Progenitor cell of endocrine pancreas (in vitro differentiated cells): ENCODE data around the gene TBC1D24. TPM values are rescaled to one million over a fixed set of nuclear protein-coding genes. Genes with fewer than 3 reads are reported as not detected.
A peak's percentile ranks its signal among the peaks of the same experiment; 100 is the strongest.

Experiments
- DNase-seq: peaks from one replicate; pipeline ENCODE4 v3.0.0; 2021; ENCODE audit warnings: low spot score; ENCODE audit not compliant: unreplicated experiment
- H3K27ac Mint-ChIP-seq: 2 replicates; pipeline ENCODE4 v1.8.0; 2021; ENCODE audit warnings: mild to moderate bottlenecking, moderate library complexity, mixed read lengths
- H3K27me3 Mint-ChIP-seq: 2 replicates; pipeline ENCODE4 v1.8.0; 2021; ENCODE audit warnings: mixed read lengths
- H3K36me3 Mint-ChIP-seq: 2 replicates; pipeline ENCODE4 v1.8.0; 2022; ENCODE audit warnings: mixed read lengths; ENCODE audit not compliant: insufficient read depth
- H3K4me1 Mint-ChIP-seq: 2 replicates; pipeline ENCODE4 v1.8.0; 2021; ENCODE audit warnings: low read depth, mixed read lengths
- H3K4me3 Mint-ChIP-seq: 2 replicates; pipeline ENCODE4 v1.8.0; 2021; ENCODE audit warnings: low read depth, mild to moderate bottlenecking, moderate library complexity, mixed read lengths
- H3K9me3 Mint-ChIP-seq: 2 replicates; pipeline ENCODE4 v1.8.0; 2021; ENCODE audit warnings: low read depth, mixed read lengths
- CTCF ChIP-seq: fragments of 200-600 bp; sonication (generic); IDR thresholded peaks from one replicate; pipeline ENCODE4 v1.5.0; 2021; ENCODE audit warnings: antibody characterized with exemption, mild to moderate bottlenecking; ENCODE audit not compliant: unreplicated experiment
- total RNA-seq: library from RNA; stranded (reverse); gene quantifications from 2 replicates; pipeline ENCODE4 v1.2.1, GENCODE V29; 2021

The TBC1D24 gene
- total RNA-seq, 1 donor from 2014 or later, result 23.8 TPM

GRCh38 chr16:2467528-2468232 is 7.2 kb upstream of the TBC1D24 start:
- no peak for DNase-seq
- H3K4me1 Mint-ChIP-seq, result peaks cover 6% of the 10 kb centered on the region
- H3K27ac Mint-ChIP-seq, result no peak overlapping the region
- no peaks in the 10 kb centered on the region for H3K9me3 Mint-ChIP-seq
- no peaks in the 10 kb centered on the region for H3K36me3 Mint-ChIP-seq
- H3K4me3 Mint-ChIP-seq, result peak overlapping the region; percentile 74
- peak; percentile 41 for TF ChIP-seq CTCF
- H3K27me3 Mint-ChIP-seq, result peaks cover 10% of the 10 kb centered on the region

- Mint-ChIP-seq H3K27me3 (peaks cover 16% of the 10 kb centered on the region), H3K9me3 (no peaks in the 10 kb centered on the region), H3K36me3 (no peaks in the 10 kb centered on the region), H3K4me3 (peak overlapping the region; percentile 74), H3K27ac (peak overlapping the region; percentile 88), H3K4me1 (peaks cover 9% of the 10 kb centered on the region)
- no peak for DNase-seq
- no peak for TF ChIP-seq CTCF
Measured at GRCh38 chr16:2468233-2468724, 6.6 kb upstream of the TBC1D24 start.

- peaks cover 18% of the 10 kb centered on the region for H3K27me3 Mint-ChIP-seq
- peak overlapping the region; percentile 74 for H3K4me3 Mint-ChIP-seq
- TF ChIP-seq CTCF, result no peak
- H3K36me3 Mint-ChIP-seq, result no peaks in the 10 kb centered on the region
- no peak overlapping the region for H3K27ac Mint-ChIP-seq
- DNase-seq, result no peak
- H3K4me1 Mint-ChIP-seq, result peaks cover 11% of the 10 kb centered on the region
- H3K9me3 Mint-ChIP-seq, result no peaks in the 10 kb centered on the region
Measured at GRCh38 chr16:2468725-2469398, 6.1 kb upstream of the TBC1D24 start.

GRCh38 chr16:2469399-2470233 is 5.3 kb upstream of the TBC1D24 start:
- peaks cover 18% of the 10 kb centered on the region for H3K27me3 Mint-ChIP-seq
- no peaks in the 10 kb centered on the region for H3K9me3 Mint-ChIP-seq
- no peak overlapping the region for H3K27ac Mint-ChIP-seq
- no peak for DNase-seq
- H3K36me3 Mint-ChIP-seq, result no peaks in the 10 kb centered on the region
- TF ChIP-seq CTCF, result no peak
- peak overlapping the region; percentile 38 for H3K4me3 Mint-ChIP-seq
- H3K4me1 Mint-ChIP-seq, result peaks cover 11% of the 10 kb centered on the region

- no peak for DNase-seq
- Mint-ChIP-seq H3K4me1 (peaks cover 11% of the 10 kb centered on the region), H3K27me3 (peaks cover 18% of the 10 kb centered on the region), H3K4me3 (peak overlapping the region; percentile 21), H3K9me3 (no peaks in the 10 kb centered on the region), H3K36me3 (no peaks in the 10 kb centered on the region), H3K27ac (no peak overlapping the region)
- TF ChIP-seq CTCF, result no peak
Measured at GRCh38 chr16:2470234-2470601, 4.7 kb upstream of the TBC1D24 start.
